ENCODE measurements around the gene PHF21B.

Gene PHF21B

DNA sequence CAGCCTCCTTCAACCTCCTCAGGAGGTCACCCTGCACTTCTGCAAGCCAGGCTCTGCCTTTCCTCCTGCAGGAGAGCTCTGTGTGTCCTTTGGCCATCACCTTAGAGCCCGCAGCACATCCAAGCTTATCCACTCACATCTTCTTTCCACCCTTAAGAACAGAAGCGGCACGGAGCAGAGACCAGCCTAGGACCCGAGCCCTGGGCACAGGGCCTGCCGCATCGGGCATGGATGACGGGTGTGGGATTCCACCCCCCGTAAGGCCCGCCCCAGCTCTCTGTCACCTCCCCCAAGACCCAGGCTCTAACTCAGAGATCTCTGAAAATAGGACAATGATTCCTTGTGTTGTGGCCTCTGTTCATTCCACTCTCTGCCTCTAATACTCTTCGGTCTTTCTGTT lies 42.1 kb upstream of the PHF21B start:
- TF ChIP-seq, protein P1, sequence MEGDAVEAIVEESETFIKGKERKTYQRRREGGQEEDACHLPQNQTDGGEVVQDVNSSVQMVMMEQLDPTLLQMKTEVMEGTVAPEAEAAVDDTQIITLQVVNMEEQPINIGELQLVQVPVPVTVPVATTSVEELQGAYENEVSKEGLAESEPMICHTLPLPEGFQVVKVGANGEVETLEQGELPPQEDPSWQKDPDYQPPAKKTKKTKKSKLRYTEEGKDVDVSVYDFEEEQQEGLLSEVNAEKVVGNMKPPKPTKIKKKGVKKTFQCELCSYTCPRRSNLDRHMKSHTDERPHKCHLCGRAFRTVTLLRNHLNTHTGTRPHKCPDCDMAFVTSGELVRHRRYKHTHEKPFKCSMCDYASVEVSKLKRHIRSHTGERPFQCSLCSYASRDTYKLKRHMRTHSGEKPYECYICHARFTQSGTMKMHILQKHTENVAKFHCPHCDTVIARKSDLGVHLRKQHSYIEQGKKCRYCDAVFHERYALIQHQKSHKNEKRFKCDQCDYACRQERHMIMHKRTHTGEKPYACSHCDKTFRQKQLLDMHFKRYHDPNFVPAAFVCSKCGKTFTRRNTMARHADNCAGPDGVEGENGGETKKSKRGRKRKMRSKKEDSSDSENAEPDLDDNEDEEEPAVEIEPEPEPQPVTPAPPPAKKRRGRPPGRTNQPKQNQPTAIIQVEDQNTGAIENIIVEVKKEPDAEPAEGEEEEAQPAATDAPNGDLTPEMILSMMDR (IDR thresholded peaks at IDR 0.05), result no peak
- TF ChIP-seq ZFX (IDR thresholded peaks at IDR 0.05; ENCODE audit: borderline replicate concordance), result no peak
- H3K27ac ChIP-seq, result no peak overlapping the region

DNA sequence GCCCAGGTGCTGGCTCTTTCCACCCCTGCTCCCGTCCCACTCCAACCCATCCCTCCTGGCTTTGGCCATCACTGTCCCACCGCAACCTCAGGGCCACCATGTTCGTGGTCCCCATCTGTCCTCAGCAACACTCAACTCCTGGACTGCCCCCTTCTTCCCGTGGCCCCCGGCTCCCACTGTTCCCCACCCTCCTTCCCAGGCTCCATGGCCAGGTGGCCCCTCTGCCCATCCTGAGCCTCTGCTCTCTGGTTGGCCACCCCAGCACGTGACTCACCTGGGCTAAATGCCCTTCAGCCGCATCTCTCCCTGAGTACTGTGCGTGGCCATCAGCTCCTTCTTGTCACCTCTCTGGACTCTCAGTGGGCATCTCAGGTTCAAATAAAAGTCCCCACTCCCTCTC lies 41.6 kb upstream of the PHF21B start:
- no peak for TF ChIP-seq ZFX (IDR thresholded peaks at IDR 0.05; ENCODE audit: borderline replicate concordance)
- TF ChIP-seq, protein P1 (IDR thresholded peaks at IDR 0.05), result no peak

DNA sequence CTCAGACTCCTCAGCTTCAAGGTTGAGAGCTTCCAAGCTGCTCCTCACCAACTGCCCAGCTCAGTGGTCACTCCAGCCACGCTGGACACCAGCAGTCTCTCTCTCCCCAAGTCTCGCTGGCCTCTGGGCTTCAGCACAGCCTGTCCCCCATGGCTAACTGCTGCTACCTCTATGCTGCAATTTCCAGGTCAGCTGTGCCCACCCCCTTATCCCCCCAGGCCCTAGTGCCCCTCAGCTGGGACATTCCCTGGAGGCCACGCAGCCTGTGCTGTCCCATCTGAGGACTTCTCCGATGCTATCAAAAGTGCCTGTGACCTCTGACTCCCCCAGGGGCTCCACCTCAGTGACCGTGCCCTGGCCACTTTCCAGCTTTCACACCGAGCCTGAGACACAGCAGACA lies 37.5 kb upstream of the PHF21B start:
- H3K27ac ChIP-seq, result no peak overlapping the region
- TF ChIP-seq, protein P1 (IDR thresholded peaks at IDR 0.05), result no peak
- TF ChIP-seq ZFX (IDR thresholded peaks at IDR 0.05; ENCODE audit: borderline replicate concordance), result no peak

More for the DNA sequence above, 41.6 kb upstream of the PHF21B start:
- H3K27ac ChIP-seq, result no peak overlapping the region

DNA sequence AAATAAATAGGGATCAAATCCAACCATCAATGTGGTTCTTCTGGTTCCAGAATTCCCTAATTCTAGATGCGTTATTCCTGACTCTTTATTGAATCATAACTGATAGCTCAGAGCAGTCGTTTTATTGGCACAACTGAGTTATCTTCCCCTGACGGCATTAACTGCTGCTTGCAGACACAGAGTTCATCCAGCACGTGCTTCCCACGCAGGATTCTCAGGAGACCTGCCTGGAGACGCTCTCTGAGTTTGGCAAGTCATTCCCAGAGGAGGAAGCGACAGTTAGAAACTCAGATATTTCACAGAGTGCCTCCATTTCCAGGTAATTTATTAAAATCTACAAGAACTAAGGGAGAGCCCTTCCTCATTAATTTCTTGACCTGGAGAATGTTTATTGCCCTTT lies 35.4 kb upstream of the PHF21B start:
- H3K27ac ChIP-seq, result no peak overlapping the region
- TF ChIP-seq, protein P1 (IDR thresholded peaks at IDR 0.05), result no peak
- TF ChIP-seq ZFX (IDR thresholded peaks at IDR 0.05; ENCODE audit: borderline replicate concordance), result no peak

DNA sequence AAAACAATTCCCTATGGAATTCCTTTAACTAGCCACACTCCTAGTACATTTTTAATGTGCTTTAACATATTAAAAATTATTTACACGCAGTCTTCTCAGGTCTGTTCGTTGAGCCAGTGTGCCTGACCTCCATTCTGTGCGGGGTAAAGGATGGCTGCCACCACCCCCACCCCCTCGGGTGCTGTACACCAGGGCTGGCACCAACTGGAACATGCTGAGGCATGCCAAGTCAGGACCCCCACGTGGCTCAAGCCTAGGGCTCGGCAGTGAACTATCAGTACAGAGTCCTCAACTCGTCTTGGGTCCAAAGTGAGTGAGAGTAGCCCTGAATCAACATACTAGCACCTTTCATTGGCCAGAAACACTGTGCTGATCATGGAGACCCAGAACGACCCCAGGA lies 32.5 kb upstream of the PHF21B start:
- no peak overlapping the region for H3K27ac ChIP-seq
- TF ChIP-seq, protein P1 (IDR thresholded peaks at IDR 0.05), result no peak
- no peak for TF ChIP-seq ZFX (IDR thresholded peaks at IDR 0.05; ENCODE audit: borderline replicate concordance)

DNA sequence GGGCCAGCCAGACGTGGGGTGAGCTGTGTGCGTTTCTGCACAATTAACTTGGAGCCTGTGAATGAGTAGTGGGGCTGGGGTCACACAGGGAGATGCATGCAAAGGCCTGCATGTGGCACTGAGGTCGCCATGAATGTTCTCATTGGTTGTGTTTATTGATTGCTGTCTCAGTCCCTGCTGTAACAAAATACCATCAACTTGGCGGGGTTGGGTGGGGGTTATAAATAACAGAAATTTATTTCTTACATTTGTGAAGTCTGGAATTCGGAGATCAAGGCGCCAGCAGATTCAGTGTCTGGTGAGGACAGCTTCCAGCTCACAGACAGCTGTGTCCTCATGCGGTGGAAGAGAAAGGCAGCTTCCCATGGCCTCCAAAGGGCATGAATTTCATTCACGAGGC lies 29.3 kb upstream of the PHF21B start:
- H3K27ac ChIP-seq, result no peak overlapping the region
- TF ChIP-seq, protein P1 (IDR thresholded peaks at IDR 0.05), result no peak
- no peak for TF ChIP-seq ZFX (IDR thresholded peaks at IDR 0.05; ENCODE audit: borderline replicate concordance)

DNA sequence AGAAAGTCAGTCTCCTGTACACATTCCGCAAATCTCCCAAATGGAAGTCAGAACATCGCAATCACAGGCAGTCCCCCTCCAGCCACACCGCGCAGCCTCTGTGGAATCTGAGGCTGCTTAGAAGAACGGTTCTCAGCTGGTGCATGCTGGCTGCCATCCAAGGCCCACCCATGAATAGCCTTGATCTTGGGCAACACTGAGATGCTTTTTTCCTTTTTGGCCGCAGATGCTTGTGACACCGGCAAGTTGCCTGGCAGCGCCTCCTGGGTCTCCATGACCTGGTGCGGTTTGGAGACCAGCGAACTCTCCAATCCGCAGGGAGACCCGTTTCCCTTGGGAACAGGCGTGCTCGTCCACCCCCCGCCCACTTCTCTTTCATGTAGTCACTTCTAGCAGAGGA lies 26.3 kb upstream of the PHF21B start:
- TF ChIP-seq ZFX (IDR thresholded peaks at IDR 0.05; ENCODE audit: borderline replicate concordance), result no peak
- TF ChIP-seq, protein P1 (IDR thresholded peaks at IDR 0.05), result no peak

More for the DNA sequence above, 26.3 kb upstream of the PHF21B start:
- H3K27ac ChIP-seq, result no peak overlapping the region
